ENCODE data around the gene ATF6. TPM values are rescaled to one million over a fixed set of nuclear protein-coding genes. Genes with fewer than 3 reads are reported as not detected.

The ATF6 gene
- total and polyA plus RNA-seq, 2 donors (not counting 1 experiment from before 2014, with no cell fraction given): 5.7 to 26.6 TPM

DNA sequence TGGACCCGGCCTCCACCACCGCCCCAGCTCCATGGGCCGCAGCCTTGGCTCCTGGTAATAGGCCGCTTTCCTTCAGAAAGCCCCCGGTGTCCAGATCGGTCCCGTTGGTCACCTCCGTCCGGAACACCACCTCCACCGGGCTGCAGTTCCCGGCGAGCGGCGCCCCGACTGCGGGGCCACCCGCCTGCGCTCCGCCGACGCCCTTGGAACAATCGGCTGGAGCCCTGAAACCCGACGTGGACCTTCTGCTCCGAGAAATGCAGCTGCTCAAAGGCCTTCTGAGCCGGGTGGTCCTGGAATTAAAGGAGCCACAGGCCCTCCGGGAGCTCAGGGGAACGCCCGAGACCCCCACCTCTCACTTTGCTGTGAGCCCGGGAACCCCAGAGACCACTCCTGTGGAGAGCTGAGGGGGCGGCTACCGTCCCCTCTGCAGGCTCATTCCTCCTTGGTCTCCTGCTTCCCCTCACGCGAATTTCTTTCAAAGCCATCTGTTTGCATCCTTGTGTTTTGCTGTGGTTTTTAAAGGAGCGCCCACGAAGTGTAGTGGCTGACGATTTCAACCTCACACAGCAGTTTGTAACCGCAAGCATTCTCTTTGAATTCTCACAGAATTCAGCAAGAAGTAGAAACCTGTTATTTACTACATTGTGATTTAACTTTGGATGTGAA lies 38.7 kb upstream of the ATF6 start:
- H3K79me2 ChIP-seq (ENCODE audit: control insufficient read depth, insufficient read depth, low read length): no peaks in the 10 kb centered on the region
- H3K9me3 ChIP-seq (ENCODE audit: control extremely low read depth in 1 of 3, control insufficient read depth in 2 of 3, insufficient read depth in 1 of 3, low read length in 2 of 3): no peaks in the 10 kb centered on the region
- ChIA-PET POLR2A (interaction anchor here (0.6 to 4.1 kb wide), 9 partner anchors 8 to 327 kb away, joined by 3 to 82 read pairs (median 6); partner anchors contain the start of genes DUSP12, FCGR2A and FCRLA), CTCF (interaction anchor here (0.8 to 8.6 kb wide), 8 partner anchors 11 to 951 kb away, joined by 3 to 142 read pairs (median 4); partner anchors contain the start of genes DUSP12 and FCRLA)
- H3K27me3 Mint-ChIP-seq: no peaks in the 10 kb centered on the region
- DNase-seq (peak; percentile 59), ATAC-seq (ENCODE audit: low read depth) (no peak)
- peak overlapping the region; percentile 97 for H3K27ac Mint-ChIP-seq
- H3K4me3 ChIP-seq (ENCODE audit: control extremely low read depth in 1 of 5, extremely low read depth in 1 of 5, insufficient read depth in 1 of 5, low read depth in 2 of 5, low read length in 4 of 5): peak overlapping the region; percentile 15 to 88 (median 85)
- H2AFZ ChIP-seq (ENCODE audit: insufficient read depth, low read depth, low read length, poor library complexity, severe bottlenecking): peak overlapping the region; percentile 93
- H3K4me2 ChIP-seq (replicated peaks; ENCODE audit: low read depth, low read length, poor library complexity, severe bottlenecking): peak overlapping the region; percentile 97
- H3K27me3 ChIP-seq (replicated peaks in 1 of 4; ENCODE audit: control extremely low read depth in 1 of 4, control insufficient read depth in 3 of 4, insufficient read depth in 4 of 4, low read length in 3 of 4): peaks cover 0 to 7% (median 0%) of the 10 kb centered on the region in 4 experiments
- H3K4me1 Mint-ChIP-seq: peaks cover 43% of the 10 kb centered on the region
- TF ChIP-seq, protein P1, sequence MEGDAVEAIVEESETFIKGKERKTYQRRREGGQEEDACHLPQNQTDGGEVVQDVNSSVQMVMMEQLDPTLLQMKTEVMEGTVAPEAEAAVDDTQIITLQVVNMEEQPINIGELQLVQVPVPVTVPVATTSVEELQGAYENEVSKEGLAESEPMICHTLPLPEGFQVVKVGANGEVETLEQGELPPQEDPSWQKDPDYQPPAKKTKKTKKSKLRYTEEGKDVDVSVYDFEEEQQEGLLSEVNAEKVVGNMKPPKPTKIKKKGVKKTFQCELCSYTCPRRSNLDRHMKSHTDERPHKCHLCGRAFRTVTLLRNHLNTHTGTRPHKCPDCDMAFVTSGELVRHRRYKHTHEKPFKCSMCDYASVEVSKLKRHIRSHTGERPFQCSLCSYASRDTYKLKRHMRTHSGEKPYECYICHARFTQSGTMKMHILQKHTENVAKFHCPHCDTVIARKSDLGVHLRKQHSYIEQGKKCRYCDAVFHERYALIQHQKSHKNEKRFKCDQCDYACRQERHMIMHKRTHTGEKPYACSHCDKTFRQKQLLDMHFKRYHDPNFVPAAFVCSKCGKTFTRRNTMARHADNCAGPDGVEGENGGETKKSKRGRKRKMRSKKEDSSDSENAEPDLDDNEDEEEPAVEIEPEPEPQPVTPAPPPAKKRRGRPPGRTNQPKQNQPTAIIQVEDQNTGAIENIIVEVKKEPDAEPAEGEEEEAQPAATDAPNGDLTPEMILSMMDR (IDR thresholded peaks at IDR 0.05): no peak
- TF ChIP-seq EZH2 (IDR thresholded peaks at IDR 0.05; ENCODE audit: borderline replicate concordance, insufficient read depth, low read depth, low read length, poor library complexity, severe bottlenecking): no peak
- no peaks in the 10 kb centered on the region for H3K9me3 Mint-ChIP-seq (ENCODE audit: insufficient read depth)
- WGBS (ENCODE audit: insufficient coverage): under 1% methylated on average over 34 of the region's 38 CpGs
- H3K27ac ChIP-seq (ENCODE audit: low read length in 2 of 2): peak overlapping the region; percentile 62 to 73
- H3K9ac ChIP-seq (ENCODE audit: low read length): peak overlapping the region; percentile 83
- peaks cover 15 to 29% of the 10 kb centered on the region in 2 donors for H3K4me1 ChIP-seq (ENCODE audit: control insufficient read depth in 2 of 2, insufficient read depth in 2 of 2, low read length in 2 of 2)
- intact Hi-C loops (cut with micrococcal nuclease): loop anchor here (1.0 to 5.0 kb wide), 3 partner anchors 12 to 45 kb away; partner anchors contain the start of gene FCRLA
- no peaks in the 10 kb centered on the region for H4K20me1 ChIP-seq (ENCODE audit: control insufficient read depth, insufficient read depth, low read length, poor library complexity, severe bottlenecking)
- H3K36me3 ChIP-seq (replicated peaks in 1 of 2; ENCODE audit: control extremely low read depth in 1 of 2, control insufficient read depth in 1 of 2, extremely low read depth in 1 of 2, insufficient read depth in 2 of 2, low read length in 1 of 2): no peaks in the 10 kb centered on the region
- peak overlapping the region; percentile 100 for H3K4me3 Mint-ChIP-seq
